VCaP (cell line): ENCODE measurements around the gene CBX7.

Experiments
- H3K27ac ChIP-seq: fragments of 450-650 bp; 2 replicates; pipeline ENCODE4 v1.5.1; 2017
- CTCF ChIP-seq: fragments of 450-650 bp; conservative IDR thresholded peaks from 2 replicates; pipeline ENCODE4 v1.5.1; 2017; ENCODE audit warnings: mild to moderate bottlenecking, moderate library complexity

Gene CBX7

GRCh38 chr22:39130892-39131855, 21.3 kb downstream of the CBX7 start:
- H3K27ac ChIP-seq: no peak overlapping the region
- TF ChIP-seq CTCF: no peak

- no peak overlapping the region for H3K27ac ChIP-seq
- TF ChIP-seq CTCF: no peak
Observed at GRCh38 chr22:39130152-39130704, 22.3 kb downstream of the CBX7 start.

GRCh38 chr22:39129746-39130145, 22.7 kb downstream of the CBX7 start:
- H3K27ac ChIP-seq: no peak overlapping the region
- TF ChIP-seq CTCF: no peak

- H3K27ac ChIP-seq: no peak overlapping the region
- TF ChIP-seq CTCF: no peak
Observed at GRCh38 chr22:39129081-39129480, 23.4 kb downstream of the CBX7 start.

GRCh38 chr22:39128508-39128907, 24.0 kb downstream of the CBX7 start:
- H3K27ac ChIP-seq: no peak overlapping the region
- no peak for TF ChIP-seq CTCF

GRCh38 chr22:39125622-39126021, 26.9 kb downstream of the CBX7 start:
- TF ChIP-seq CTCF: no peak
- no peak overlapping the region for H3K27ac ChIP-seq

- no peak overlapping the region for H3K27ac ChIP-seq
- no peak for TF ChIP-seq CTCF
Observed at GRCh38 chr22:39123751-39124581, 28.5 kb downstream of the CBX7 start.
